Measurements from ENCODE around the gene SIRT5. TPM values are rescaled to one million over a fixed set of nuclear protein-coding genes. Genes with fewer than 3 reads are reported as not detected.

The SIRT5 gene
- polyA plus RNA-seq, 1 donor (not counting 4 experiments of a cell fraction or from before 2014, with no cell fraction given), result 9.1 TPM

DNA sequence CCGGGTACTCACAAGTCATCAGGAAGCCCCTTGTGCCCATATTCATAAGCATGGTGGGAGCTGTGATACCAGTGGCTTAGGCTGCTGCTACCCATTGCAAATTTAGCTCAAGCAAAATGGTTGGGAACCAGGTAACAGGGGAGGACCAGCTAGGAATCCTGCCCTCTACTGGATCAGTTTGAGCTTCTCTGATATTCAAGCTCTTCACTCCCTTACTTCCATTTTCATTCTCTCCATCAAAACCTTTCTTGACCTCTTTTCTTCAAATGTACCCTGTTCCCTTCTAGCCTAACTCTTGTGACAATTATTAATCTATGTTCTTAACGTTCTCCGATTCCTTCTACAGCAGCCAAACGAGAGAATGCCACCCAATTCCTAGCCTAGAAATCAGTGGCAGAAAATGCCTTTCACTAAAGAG, 50.5 kb downstream of the SIRT5 start:
- Histone ChIP-seq H3K9me3 (ENCODE audit: control insufficient read depth, low read depth, low read length) (no peaks in the 10 kb centered on the region), H4K20me1 (ENCODE audit: control insufficient read depth, extremely low read depth, insufficient read depth, low read length) (no peaks in the 10 kb centered on the region), H3K79me2 (ENCODE audit: control insufficient read depth, insufficient read depth, low read length) (no peaks in the 10 kb centered on the region), H3K9ac (ENCODE audit: control insufficient read depth, extremely low read depth, insufficient read depth, low read length) (no peak overlapping the region), H3K4me3 (ENCODE audit: control insufficient read depth in 2 of 3, extremely low read depth in 1 of 3, insufficient read depth in 2 of 3, low read depth in 1 of 3, low read length in 3 of 3) (no peak overlapping the region), H3K27ac (ENCODE audit: control insufficient read depth, insufficient read depth, low read length) (no peak overlapping the region), H2AFZ (ENCODE audit: control insufficient read depth, low read length) (no peak overlapping the region), H3K27me3 (ENCODE audit: control insufficient read depth, extremely low read depth, insufficient read depth, low read length) (no peaks in the 10 kb centered on the region), H3K36me3 (ENCODE audit: control insufficient read depth in 2 of 2, extremely low read depth in 1 of 2, insufficient read depth in 2 of 2, low read length in 2 of 2) (peaks cover 15 to 41% of the 10 kb centered on the region in 2 experiments), H3K9me1 (ENCODE audit: control insufficient read depth, extremely low read depth, insufficient read depth, low read length) (peaks cover 2% of the 10 kb centered on the region), H3K4me1 (ENCODE audit: control insufficient read depth, extremely low read depth, insufficient read depth, low read length) (no peaks in the 10 kb centered on the region), H3K4me2 (ENCODE audit: control insufficient read depth, extremely low read depth, insufficient read depth, low read depth, low read length) (no peak overlapping the region)
- FAIRE-seq, result peak; percentile 70
- dilution Hi-C loops (cut with MboI; ENCODE audit: extremely low pct_ligation_motif_present, low sequenced_read_pairs), result no loop called here
- TF ChIP-seq, protein P1, sequence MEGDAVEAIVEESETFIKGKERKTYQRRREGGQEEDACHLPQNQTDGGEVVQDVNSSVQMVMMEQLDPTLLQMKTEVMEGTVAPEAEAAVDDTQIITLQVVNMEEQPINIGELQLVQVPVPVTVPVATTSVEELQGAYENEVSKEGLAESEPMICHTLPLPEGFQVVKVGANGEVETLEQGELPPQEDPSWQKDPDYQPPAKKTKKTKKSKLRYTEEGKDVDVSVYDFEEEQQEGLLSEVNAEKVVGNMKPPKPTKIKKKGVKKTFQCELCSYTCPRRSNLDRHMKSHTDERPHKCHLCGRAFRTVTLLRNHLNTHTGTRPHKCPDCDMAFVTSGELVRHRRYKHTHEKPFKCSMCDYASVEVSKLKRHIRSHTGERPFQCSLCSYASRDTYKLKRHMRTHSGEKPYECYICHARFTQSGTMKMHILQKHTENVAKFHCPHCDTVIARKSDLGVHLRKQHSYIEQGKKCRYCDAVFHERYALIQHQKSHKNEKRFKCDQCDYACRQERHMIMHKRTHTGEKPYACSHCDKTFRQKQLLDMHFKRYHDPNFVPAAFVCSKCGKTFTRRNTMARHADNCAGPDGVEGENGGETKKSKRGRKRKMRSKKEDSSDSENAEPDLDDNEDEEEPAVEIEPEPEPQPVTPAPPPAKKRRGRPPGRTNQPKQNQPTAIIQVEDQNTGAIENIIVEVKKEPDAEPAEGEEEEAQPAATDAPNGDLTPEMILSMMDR (optimal IDR thresholded peaks at IDR 0.05 in 1 of 3, IDR thresholded peaks at IDR 0.05 in 1 of 3, conservative IDR thresholded peaks at IDR 0.05 in 1 of 3; ENCODE audit: extremely low read depth in 1 of 3, insufficient read depth in 2 of 3, low read length in 3 of 3), result peak; percentile 61 to 78 (median 72)
- TF ChIP-seq EZH2 (IDR thresholded peaks at IDR 0.05; ENCODE audit: low read length), result no peak
- no peak for DNase-seq (ENCODE audit: low read depth, low spot score)

DNA sequence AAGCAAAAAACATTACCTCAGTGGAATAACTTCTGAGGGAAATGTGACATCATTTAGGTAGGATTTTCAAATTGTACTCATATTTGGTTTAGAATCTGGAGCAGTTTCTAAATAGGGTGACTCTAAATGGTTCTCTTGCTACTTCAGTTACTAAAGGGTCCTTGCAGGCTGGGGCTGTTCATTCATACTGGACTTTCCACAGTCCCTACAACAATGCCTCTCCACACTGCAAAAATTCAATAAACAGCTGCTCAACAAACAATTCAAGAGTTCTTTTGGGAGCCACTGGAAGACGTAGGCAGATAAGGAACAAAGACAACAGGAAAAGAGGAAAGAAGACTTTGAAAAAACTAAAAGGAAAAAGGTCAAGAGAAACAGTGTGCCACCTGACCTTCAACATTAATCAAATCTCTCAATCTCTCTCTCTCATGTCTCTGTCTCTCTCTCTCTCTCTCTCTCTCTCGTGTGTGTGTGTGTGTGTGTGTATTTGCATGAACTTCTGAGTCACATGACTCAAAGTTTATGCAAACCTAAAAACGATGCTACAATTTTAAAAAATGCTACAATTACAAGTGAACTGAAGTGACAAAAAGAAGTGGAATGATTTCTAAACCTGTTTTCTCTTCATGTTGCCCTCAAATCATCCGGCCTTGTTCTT, 55.2 kb downstream of the SIRT5 start:
- no peaks in the 10 kb centered on the region for H3K79me2 ChIP-seq (ENCODE audit: control insufficient read depth, insufficient read depth, low read length)
- H3K4me1 ChIP-seq (ENCODE audit: control insufficient read depth, extremely low read depth, insufficient read depth, low read length), result no peaks in the 10 kb centered on the region
- no peak overlapping the region for H3K9ac ChIP-seq (ENCODE audit: control insufficient read depth, extremely low read depth, insufficient read depth, low read length)
- H3K4me3 ChIP-seq (ENCODE audit: control insufficient read depth in 2 of 3, extremely low read depth in 1 of 3, insufficient read depth in 2 of 3, low read depth in 1 of 3, low read length in 3 of 3), result no peak overlapping the region
- FAIRE-seq (no peak), DNase-seq (ENCODE audit: low read depth, low spot score) (no peak)
- no peak for TF ChIP-seq EZH2 (IDR thresholded peaks at IDR 0.05; ENCODE audit: low read length)
- TF ChIP-seq, protein P1 (optimal IDR thresholded peaks at IDR 0.05 in 1 of 3, IDR thresholded peaks at IDR 0.05 in 1 of 3, conservative IDR thresholded peaks at IDR 0.05 in 1 of 3; ENCODE audit: extremely low read depth in 1 of 3, insufficient read depth in 2 of 3, low read length in 3 of 3), result no peak
- H3K9me3 ChIP-seq (ENCODE audit: control insufficient read depth, low read depth, low read length), result no peaks in the 10 kb centered on the region
- H2AFZ ChIP-seq (ENCODE audit: control insufficient read depth, low read length), result no peak overlapping the region
- no peaks in the 10 kb centered on the region for H3K27me3 ChIP-seq (ENCODE audit: control insufficient read depth, extremely low read depth, insufficient read depth, low read length)
- peaks cover 6 to 20% of the 10 kb centered on the region in 2 experiments for H3K36me3 ChIP-seq (ENCODE audit: control insufficient read depth in 2 of 2, extremely low read depth in 1 of 2, insufficient read depth in 2 of 2, low read length in 2 of 2)
- H3K27ac ChIP-seq (ENCODE audit: control insufficient read depth, insufficient read depth, low read length), result no peak overlapping the region
- peaks cover under 1% of the 10 kb centered on the region for H3K9me1 ChIP-seq (ENCODE audit: control insufficient read depth, extremely low read depth, insufficient read depth, low read length)
- dilution Hi-C loops (cut with MboI; ENCODE audit: extremely low pct_ligation_motif_present, low sequenced_read_pairs), result no loop called here
- H3K4me2 ChIP-seq (ENCODE audit: control insufficient read depth, extremely low read depth, insufficient read depth, low read depth, low read length), result no peak overlapping the region
- no peaks in the 10 kb centered on the region for H4K20me1 ChIP-seq (ENCODE audit: control insufficient read depth, extremely low read depth, insufficient read depth, low read length)
